ENCODE data around the gene HEXA. TPM values are rescaled to one million over a fixed set of nuclear protein-coding genes. Genes with fewer than 3 reads are reported as not detected.
"Not testable (repeated sequence)": the region's sequence is repeated elsewhere in the genome, so short reads cannot be mapped to it uniquely, and the experiment has no call there.

HEXA gene
- polyA plus RNA-seq, 1 donor (not counting 4 experiments of a cell fraction or from before 2014, with no cell fraction given): 53.5 TPM

- no peak overlapping the region for H2AFZ ChIP-seq (ENCODE audit: control insufficient read depth, low read length)
- no peak for DNase-seq (ENCODE audit: low read depth, low spot score)
- no peak overlapping the region for H3K4me2 ChIP-seq (ENCODE audit: control insufficient read depth, extremely low read depth, insufficient read depth, low read depth, low read length)
- peaks cover 5% of the 10 kb centered on the region for H3K79me2 ChIP-seq (ENCODE audit: control insufficient read depth, insufficient read depth, low read length)
- H3K9me1 ChIP-seq (ENCODE audit: control insufficient read depth, extremely low read depth, insufficient read depth, low read length): no peaks in the 10 kb centered on the region
- H3K9ac ChIP-seq (ENCODE audit: control insufficient read depth, extremely low read depth, insufficient read depth, low read length): no peak overlapping the region
- no peak overlapping the region for H3K27ac ChIP-seq (ENCODE audit: control insufficient read depth, insufficient read depth, low read length)
- H3K4me1 ChIP-seq (ENCODE audit: control insufficient read depth, extremely low read depth, insufficient read depth, low read length): peaks cover 12% of the 10 kb centered on the region
- TF ChIP-seq EZH2 (IDR thresholded peaks at IDR 0.05; ENCODE audit: low read length): no peak
- no peak for TF ChIP-seq CTCF (optimal IDR thresholded peaks at IDR 0.05 in 1 of 3, IDR thresholded peaks at IDR 0.05 in 1 of 3, conservative IDR thresholded peaks at IDR 0.05 in 1 of 3; ENCODE audit: extremely low read depth in 1 of 3, insufficient read depth in 2 of 3, low read length in 3 of 3)
- no peak overlapping the region for H3K4me3 ChIP-seq (ENCODE audit: control insufficient read depth in 2 of 3, extremely low read depth in 1 of 3, insufficient read depth in 2 of 3, low read depth in 1 of 3, low read length in 3 of 3)
- H3K9me3 ChIP-seq (ENCODE audit: control insufficient read depth, low read depth, low read length): no peaks in the 10 kb centered on the region
- H3K36me3 ChIP-seq (ENCODE audit: control insufficient read depth in 2 of 2, extremely low read depth in 1 of 2, insufficient read depth in 2 of 2, low read length in 2 of 2): no peaks in the 10 kb centered on the region
- peaks cover 14% of the 10 kb centered on the region for H3K27me3 ChIP-seq (ENCODE audit: control insufficient read depth, extremely low read depth, insufficient read depth, low read length)
- dilution Hi-C loops (cut with MboI; ENCODE audit: extremely low pct_ligation_motif_present, low sequenced_read_pairs): no loop called here
- no peaks in the 10 kb centered on the region for H4K20me1 ChIP-seq (ENCODE audit: control insufficient read depth, extremely low read depth, insufficient read depth, low read length)
- no peak for FAIRE-seq
Measured at GRCh38 chr15:72379856-72380430, 4.1 kb upstream of the HEXA start.

- H3K4me2 ChIP-seq (ENCODE audit: control insufficient read depth, extremely low read depth, insufficient read depth, low read depth, low read length); H3K27ac ChIP-seq (ENCODE audit: control insufficient read depth, insufficient read depth, low read length); H3K27me3 ChIP-seq (ENCODE audit: control insufficient read depth, extremely low read depth, insufficient read depth, low read length); H3K9ac ChIP-seq (ENCODE audit: control insufficient read depth, extremely low read depth, insufficient read depth, low read length); H3K36me3 ChIP-seq (ENCODE audit: control insufficient read depth in 2 of 2, extremely low read depth in 1 of 2, insufficient read depth in 2 of 2, low read length in 2 of 2); H3K9me1 ChIP-seq (ENCODE audit: control insufficient read depth, extremely low read depth, insufficient read depth, low read length); H4K20me1 ChIP-seq (ENCODE audit: control insufficient read depth, extremely low read depth, insufficient read depth, low read length); FAIRE-seq; dilution Hi-C loops (cut with MboI; ENCODE audit: extremely low pct_ligation_motif_present, low sequenced_read_pairs); H3K79me2 ChIP-seq (ENCODE audit: control insufficient read depth, insufficient read depth, low read length); H2AFZ ChIP-seq (ENCODE audit: control insufficient read depth, low read length); H3K9me3 ChIP-seq (ENCODE audit: control insufficient read depth, low read depth, low read length); H3K4me3 ChIP-seq (ENCODE audit: control insufficient read depth in 2 of 3, extremely low read depth in 1 of 3, insufficient read depth in 2 of 3, low read depth in 1 of 3, low read length in 3 of 3); DNase-seq (ENCODE audit: low read depth, low spot score): not testable (repeated sequence)
- H3K4me1 ChIP-seq (ENCODE audit: control insufficient read depth, extremely low read depth, insufficient read depth, low read length): peaks cover 15% of the 10 kb centered on the region
Measured at GRCh38 chr15:72379106-72379505, 3.3 kb upstream of the HEXA start.

- no peak overlapping the region for H3K4me3 ChIP-seq (ENCODE audit: control insufficient read depth in 2 of 3, extremely low read depth in 1 of 3, insufficient read depth in 2 of 3, low read depth in 1 of 3, low read length in 3 of 3)
- H3K4me2 ChIP-seq (ENCODE audit: control insufficient read depth, extremely low read depth, insufficient read depth, low read depth, low read length): no peak overlapping the region
- H3K9me3 ChIP-seq (ENCODE audit: control insufficient read depth, low read depth, low read length): no peaks in the 10 kb centered on the region
- no peak for FAIRE-seq
- H3K79me2 ChIP-seq (ENCODE audit: control insufficient read depth, insufficient read depth, low read length): peaks cover 7% of the 10 kb centered on the region
- no peak overlapping the region for H3K9ac ChIP-seq (ENCODE audit: control insufficient read depth, extremely low read depth, insufficient read depth, low read length)
- dilution Hi-C loops (cut with MboI; ENCODE audit: extremely low pct_ligation_motif_present, low sequenced_read_pairs): no loop called here
- H2AFZ ChIP-seq (ENCODE audit: control insufficient read depth, low read length): no peak overlapping the region
- H3K4me1 ChIP-seq (ENCODE audit: control insufficient read depth, extremely low read depth, insufficient read depth, low read length): peaks cover 15% of the 10 kb centered on the region
- no peak overlapping the region for H3K27ac ChIP-seq (ENCODE audit: control insufficient read depth, insufficient read depth, low read length)
- no peaks in the 10 kb centered on the region for H4K20me1 ChIP-seq (ENCODE audit: control insufficient read depth, extremely low read depth, insufficient read depth, low read length)
- no peaks in the 10 kb centered on the region for H3K9me1 ChIP-seq (ENCODE audit: control insufficient read depth, extremely low read depth, insufficient read depth, low read length)
- TF ChIP-seq EZH2 (IDR thresholded peaks at IDR 0.05; ENCODE audit: low read length): no peak
- no peak for TF ChIP-seq CTCF (optimal IDR thresholded peaks at IDR 0.05 in 1 of 3, IDR thresholded peaks at IDR 0.05 in 1 of 3, conservative IDR thresholded peaks at IDR 0.05 in 1 of 3; ENCODE audit: extremely low read depth in 1 of 3, insufficient read depth in 2 of 3, low read length in 3 of 3)
- no peaks in the 10 kb centered on the region for H3K27me3 ChIP-seq (ENCODE audit: control insufficient read depth, extremely low read depth, insufficient read depth, low read length)
- DNase-seq (ENCODE audit: low read depth, low spot score): no peak
- no peaks in the 10 kb centered on the region for H3K36me3 ChIP-seq (ENCODE audit: control insufficient read depth in 2 of 2, extremely low read depth in 1 of 2, insufficient read depth in 2 of 2, low read length in 2 of 2)
Measured at GRCh38 chr15:72377331-72377730, 1.5 kb upstream of the HEXA start.

Data from keratinocyte (primary cell).